Mesendoderm (in vitro differentiated cells): ENCODE measurements around the gene MRPS2.

Experiments
- DNase-seq: peaks from one replicate; pipeline ENCODE4 v3.0.0; 2013
- H2AK5ac ChIP-seq: 2 replicates; pipeline ENCODE4 v1.6.1; 2013; ENCODE audit warnings: low read length, inconsistent platforms
- H2BK120ac ChIP-seq: 2 replicates; pipeline ENCODE4 v1.6.1; 2013; ENCODE audit warnings: low read depth, mild to moderate bottlenecking, low read length, moderate library complexity, mixed read lengths
- H2BK15ac ChIP-seq: replicated peaks from 2 replicates; pipeline ENCODE4 v1.6.1; 2013; ENCODE audit warnings: low read depth, mild to moderate bottlenecking, moderate library complexity
- H2BK5ac ChIP-seq: 2 replicates; pipeline ENCODE4 v1.6.1; 2013; ENCODE audit warnings: low read length, inconsistent platforms
- H3K18ac ChIP-seq: 2 replicates; pipeline ENCODE4 v1.6.1; 2013; ENCODE audit warnings: mild to moderate bottlenecking, low read length, mixed read lengths
- H3K23ac ChIP-seq: one replicate; pipeline ENCODE4 v1.6.1; 2013; ENCODE audit warnings: low read length
- H3K27ac ChIP-seq: 2 replicates; pipeline ENCODE4 v1.5.1; 2013; ENCODE audit warnings: low read depth, mild to moderate bottlenecking, inconsistent platforms, low read length, moderate library complexity
- H3K27me3 ChIP-seq: 2 replicates; pipeline ENCODE4 v1.6.1; 2013; ENCODE audit warnings: low read length, control low read depth, mild to moderate bottlenecking, inconsistent platforms; ENCODE audit not compliant: insufficient read depth, poor library complexity
- H3K36me3 ChIP-seq: 2 replicates; pipeline ENCODE4 v1.6.1; 2013; ENCODE audit warnings: low read length, inconsistent platforms; ENCODE audit not compliant: control insufficient read depth, insufficient read depth
- H3K4ac ChIP-seq: one replicate; pipeline ENCODE4 v1.6.1; 2013; ENCODE audit warnings: low read depth, mild to moderate bottlenecking, low read length, moderate library complexity
- H3K4me1 ChIP-seq: 2 replicates; pipeline ENCODE4 v1.6.1; 2013; ENCODE audit warnings: low read depth, low read length, inconsistent platforms; ENCODE audit not compliant: control insufficient read depth
- H3K4me2 ChIP-seq: 2 replicates; pipeline ENCODE4 v1.6.1; 2013; ENCODE audit warnings: low read length
- H3K4me3 ChIP-seq: 2 replicates; pipeline ENCODE4 v1.5.1; 2013; ENCODE audit warnings: mild to moderate bottlenecking, low read length
- H3K56ac ChIP-seq: one replicate; pipeline ENCODE4 v1.6.1; 2013; ENCODE audit warnings: low read length
- H3K79me1 ChIP-seq: 2 replicates; pipeline ENCODE4 v1.6.1; 2013; ENCODE audit warnings: low read length, inconsistent platforms
- H3K79me2 ChIP-seq: 2 replicates; pipeline ENCODE4 v1.6.1; 2013; ENCODE audit warnings: mild to moderate bottlenecking, low read length; ENCODE audit not compliant: control insufficient read depth, insufficient read depth
- H3K9ac ChIP-seq: 2 replicates; pipeline ENCODE4 v1.6.1; 2013; ENCODE audit warnings: low read length, inconsistent platforms
- H4K5ac ChIP-seq: one replicate; pipeline ENCODE4 v1.6.1; 2013; ENCODE audit warnings: low read length
- H4K8ac ChIP-seq: one replicate; pipeline ENCODE4 v1.6.1; 2013; ENCODE audit warnings: low read depth, mild to moderate bottlenecking, control low read depth, low read length, moderate library complexity
- WGBS: extraction: QIAGEN DNeasy Blood & Tissue Kit; methylation state at CpG from one replicate; pipeline ENCODE4 v1.1.7; 2013; ENCODE audit warnings: low lambda C conversion rate, missing lambda C conversion rate; ENCODE audit not compliant: insufficient coverage; ENCODE audit errors: extremely low coverage; 5-methylcytosine and 5-hydroxymethylcytosine counted together

MRPS2 gene

GRCh38 chr9:135490980-135491464, 9.5 kb upstream of the MRPS2 start:
- no peak for DNase-seq
- Histone ChIP-seq H2BK120ac (no peak overlapping the region), H2BK5ac (no peak overlapping the region), H3K36me3 (peaks cover 4% of the 10 kb centered on the region), H3K27ac (no peak overlapping the region), H3K4me3 (no peak overlapping the region), H3K79me1 (no peaks in the 10 kb centered on the region), H4K8ac (no peak overlapping the region), H3K18ac (no peak overlapping the region), H3K9ac (no peak overlapping the region), H2AK5ac (no peak overlapping the region), H3K4ac (no peak overlapping the region), H3K23ac (no peak overlapping the region), H3K56ac (no peak overlapping the region), H3K27me3 (no peaks in the 10 kb centered on the region), H3K4me1 (no peaks in the 10 kb centered on the region), H4K5ac (no peak overlapping the region), H3K79me2 (no peaks in the 10 kb centered on the region), H2BK15ac (no peak overlapping the region), H3K4me2 (no peak overlapping the region)
- WGBS, result no CpG with 5 or more reads among the region's 18 CpGs

- Histone ChIP-seq H2BK5ac (no peak overlapping the region), H3K27me3 (no peaks in the 10 kb centered on the region), H3K23ac (no peak overlapping the region), H3K9ac (no peak overlapping the region), H3K79me1 (no peaks in the 10 kb centered on the region), H3K36me3 (peaks cover 1% of the 10 kb centered on the region), H3K4ac (no peak overlapping the region), H2AK5ac (no peak overlapping the region), H3K79me2 (no peaks in the 10 kb centered on the region), H3K27ac (no peak overlapping the region), H2BK15ac (no peak overlapping the region), H3K4me3 (no peak overlapping the region), H3K56ac (no peak overlapping the region), H4K5ac (no peak overlapping the region), H3K4me2 (no peak overlapping the region), H3K18ac (no peak overlapping the region), H2BK120ac (no peak overlapping the region), H3K4me1 (no peaks in the 10 kb centered on the region), H4K8ac (no peak overlapping the region)
- WGBS, result no CpG with 5 or more reads among the region's 4 CpGs
- DNase-seq, result no peak
Observed at GRCh38 chr9:135491764-135492163, 8.7 kb upstream of the MRPS2 start.

- Histone ChIP-seq H3K4ac (no peak overlapping the region), H2BK5ac (no peak overlapping the region), H3K4me3 (no peak overlapping the region), H3K56ac (no peak overlapping the region), H3K79me1 (no peaks in the 10 kb centered on the region), H3K27ac (no peak overlapping the region), H2BK15ac (no peak overlapping the region), H3K4me2 (no peak overlapping the region), H3K36me3 (peaks cover 1% of the 10 kb centered on the region), H3K27me3 (no peaks in the 10 kb centered on the region), H4K5ac (no peak overlapping the region), H3K23ac (no peak overlapping the region), H3K4me1 (no peaks in the 10 kb centered on the region), H2AK5ac (no peak overlapping the region), H3K79me2 (no peaks in the 10 kb centered on the region), H2BK120ac (no peak overlapping the region), H3K9ac (no peak overlapping the region), H3K18ac (no peak overlapping the region), H4K8ac (no peak overlapping the region)
- no peak for DNase-seq
- no CpG with 5 or more reads among the region's 27 CpGs for WGBS
Observed at GRCh38 chr9:135492886-135493669, 7.4 kb upstream of the MRPS2 start.

- no peaks in the 10 kb centered on the region for H3K27me3 ChIP-seq
- WGBS, result no CpG with 5 or more reads among the region's 30 CpGs
- no peak overlapping the region for H2BK120ac ChIP-seq
- no peak for DNase-seq
- H3K4me2 ChIP-seq, result no peak overlapping the region
- no peak overlapping the region for H3K4me3 ChIP-seq
- H2AK5ac ChIP-seq, result no peak overlapping the region
- H3K23ac ChIP-seq, result no peak overlapping the region
- H2BK15ac ChIP-seq, result no peak overlapping the region
- H3K9ac ChIP-seq, result no peak overlapping the region
- no peak overlapping the region for H3K56ac ChIP-seq
- no peak overlapping the region for H3K27ac ChIP-seq
- no peak overlapping the region for H4K5ac ChIP-seq
- no peak overlapping the region for H4K8ac ChIP-seq
- H3K79me2 ChIP-seq, result no peaks in the 10 kb centered on the region
- no peak overlapping the region for H3K4ac ChIP-seq
- H3K79me1 ChIP-seq, result no peaks in the 10 kb centered on the region
- no peaks in the 10 kb centered on the region for H3K4me1 ChIP-seq
- H2BK5ac ChIP-seq, result no peak overlapping the region
- no peak overlapping the region for H3K18ac ChIP-seq
- no peaks in the 10 kb centered on the region for H3K36me3 ChIP-seq
Observed at GRCh38 chr9:135494791-135495559, 5.5 kb upstream of the MRPS2 start.

GRCh38 chr9:135498381-135499126, 1.9 kb upstream of the MRPS2 start:
- no peak overlapping the region for H3K56ac ChIP-seq
- H2AK5ac ChIP-seq, result no peak overlapping the region
- H3K4me1 ChIP-seq, result no peaks in the 10 kb centered on the region
- no peak overlapping the region for H2BK120ac ChIP-seq
- no peak overlapping the region for H3K4me2 ChIP-seq
- no peak for DNase-seq
- H3K36me3 ChIP-seq, result peaks cover 3% of the 10 kb centered on the region
- no peak overlapping the region for H3K4me3 ChIP-seq
- H3K79me1 ChIP-seq, result peaks cover 13% of the 10 kb centered on the region
- H3K27me3 ChIP-seq, result no peaks in the 10 kb centered on the region
- H2BK5ac ChIP-seq, result no peak overlapping the region
- WGBS, result no CpG with 5 or more reads among the region's 15 CpGs
- no peak overlapping the region for H4K5ac ChIP-seq
- peaks cover 16% of the 10 kb centered on the region for H3K79me2 ChIP-seq
- no peak overlapping the region for H3K9ac ChIP-seq
- no peak overlapping the region for H2BK15ac ChIP-seq
- H3K18ac ChIP-seq, result no peak overlapping the region
- H3K23ac ChIP-seq, result no peak overlapping the region
- H3K4ac ChIP-seq, result no peak overlapping the region
- no peak overlapping the region for H3K27ac ChIP-seq
- H4K8ac ChIP-seq, result no peak overlapping the region
